CD4-positive, alpha-beta memory T cell (primary cell): ENCODE data around the gene AGFG2. TPM values are rescaled to one million over a fixed set of nuclear protein-coding genes. Genes with fewer than 3 reads are reported as not detected.

ENCODE experiments used
- CTCF ChIA-PET: fragments of 350-600 bp; sonication (Branson Sonifier 250); formaldehyde crosslinking; loops from one replicate; lab custom pipeline; 2021; ENCODE audit warnings: inconsistent platforms; ENCODE audit not compliant: partially characterized antibody; lab: Charles Lee
- POLR2A ChIA-PET: fragments of 350-600 bp; sonication (Branson Sonifier 250); formaldehyde crosslinking; loops from one replicate; lab custom pipeline; 2021; ENCODE audit not compliant: partially characterized antibody; lab: Charles Lee
- DNase-seq, 5 donors: peaks; one replicate each; pipeline versions ENCODE4 v3.0.0 to v3.0.0-alpha.2; 2020 to 2022; ENCODE audit warnings: mixed read lengths in 1 of 5
- H3K27ac ChIP-seq: one replicate; pipeline ENCODE4 v1.7.0; 2013; ENCODE audit warnings: low read depth, low read length
- H3K27me3 ChIP-seq: 2 replicates; pipeline ENCODE4 v1.7.0; 2013; ENCODE audit warnings: mild to moderate bottlenecking, low read length, moderate library complexity; ENCODE audit not compliant: insufficient read depth
- H3K36me3 ChIP-seq: 2 replicates; pipeline ENCODE4 v1.7.0; 2013; ENCODE audit warnings: mild to moderate bottlenecking, low read length, moderate library complexity; ENCODE audit not compliant: insufficient read depth
- H3K4me1 ChIP-seq: 2 replicates; pipeline ENCODE4 v1.7.0; 2013; ENCODE audit warnings: mild to moderate bottlenecking, low read length, moderate library complexity; ENCODE audit not compliant: insufficient read depth
- H3K4me3 ChIP-seq, 2 donors: one replicate each; pipeline ENCODE4 v1.7.0; 2013; ENCODE audit warnings: low read length in 2 of 2, mild to moderate bottlenecking in 1 of 2
- H3K9me3 ChIP-seq, 2 donors: one replicate each; pipeline ENCODE4 v1.7.0; 2013; ENCODE audit warnings: low read length in 2 of 2, control low read depth in 1 of 2; ENCODE audit not compliant: control insufficient read depth in 1 of 2
- H3K27ac Mint-ChIP-seq, 7 donors: one replicate each; pipeline ENCODE4 v1.8.0; 2020 to 2021; ENCODE audit warnings: mixed read lengths in 7 of 7, mild to moderate bottlenecking in 6 of 7, inconsistent platforms in 3 of 7, moderate library complexity in 3 of 7
- H3K27me3 Mint-ChIP-seq, 2 donors: one replicate each; pipeline ENCODE4 v1.8.0; 2020 to 2021; ENCODE audit warnings: mixed read lengths in 2 of 2
- H3K36me3 Mint-ChIP-seq, 2 donors: one replicate each; pipeline ENCODE4 v1.8.0; 2020 to 2021; ENCODE audit warnings: mixed read lengths in 2 of 2, inconsistent platforms in 1 of 2, mild to moderate bottlenecking in 1 of 2
- H3K4me1 Mint-ChIP-seq, 4 donors: one replicate each; pipeline ENCODE4 v1.8.0; 2020 to 2021; ENCODE audit warnings: mixed read lengths in 4 of 4, mild to moderate bottlenecking in 1 of 4
- H3K4me3 Mint-ChIP-seq, 8 donors: one replicate each; pipeline ENCODE4 v1.8.0; 2020 to 2021; ENCODE audit warnings: mixed read lengths in 8 of 8, mild to moderate bottlenecking in 7 of 8, moderate library complexity in 6 of 8, inconsistent platforms in 3 of 8
- H3K9me3 Mint-ChIP-seq, 8 donors: one replicate each; pipeline ENCODE4 v1.8.0; 2020 to 2021; ENCODE audit warnings: mixed read lengths in 8 of 8, mild to moderate bottlenecking in 5 of 8, inconsistent platforms in 3 of 8, moderate library complexity in 1 of 8
- intact Hi-C: fragments of 100-400 bp; cut with micrococcal nuclease; formaldehyde crosslinking; loops from one replicate; pipeline ENCODE4 v1.15.1; 2023
- polyA plus RNA-seq, 2 donors: library from polyadenylated mRNA; unstranded; fragments of 300-500 nt; fragmentation: Illumina TruSeq; gene quantifications; one replicate each; pipeline ENCODE4 v1.2.3, GENCODE V29; 2021
- total RNA-seq, 2 experiments: library from RNA; stranded (reverse); gene quantifications; one replicate each; pipeline ENCODE4 v1.2.3, GENCODE V29; 2021

The AGFG2 gene
- total and polyA plus RNA-seq, 4 experiments from 2014 or later, result 19.7 to 58.3 (median 46.1) TPM

DNA sequence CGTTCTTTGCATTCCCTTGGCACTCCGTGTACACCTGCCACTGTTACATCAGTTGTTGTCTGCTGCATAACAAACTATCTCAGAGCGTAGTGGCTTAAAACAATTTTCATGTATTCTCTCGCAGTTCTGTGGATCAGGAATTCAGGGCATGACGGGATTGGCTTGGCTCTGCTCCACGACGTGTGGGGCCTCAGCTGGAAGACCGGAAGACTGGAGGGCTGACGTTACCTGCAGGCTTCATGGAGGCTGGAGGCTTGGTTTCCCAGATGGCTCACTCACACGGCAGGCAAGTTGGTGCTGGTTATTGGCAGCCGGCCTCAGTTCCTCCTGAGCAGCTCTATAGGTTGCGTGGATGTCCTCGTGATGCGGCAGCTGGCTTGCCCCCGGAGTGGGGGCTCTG lies 29.8 kb upstream of the AGFG2 start:
- Mint-ChIP-seq H3K4me3 (no peak overlapping the region), H3K36me3 (no peaks in the 10 kb centered on the region), H3K27me3 (peaks cover 0 to 2% of the 10 kb centered on the region in 2 donors), H3K27ac (no peak overlapping the region), H3K4me1 (peaks cover 3 to 12% (median 6%) of the 10 kb centered on the region in 4 donors), H3K9me3 (no peaks in the 10 kb centered on the region)
- Histone ChIP-seq H3K27ac (no peak overlapping the region), H3K9me3 (no peaks in the 10 kb centered on the region), H3K4me3 (no peak overlapping the region), H3K4me1 (no peaks in the 10 kb centered on the region), H3K27me3 (no peaks in the 10 kb centered on the region), H3K36me3 (no peaks in the 10 kb centered on the region)
- no peak for DNase-seq
- ChIA-PET CTCF (interaction anchor here (1.0 kb wide), 2 partner anchors 10 to 12 kb away, joined by 3 read pairs; no protein-coding TSS in a partner anchor), POLR2A (interaction anchor here (1.3 kb wide), 1 partner anchor 36 kb away, joined by 3 read pairs; no protein-coding TSS in a partner anchor)
- intact Hi-C loops, result no loop called here

DNA sequence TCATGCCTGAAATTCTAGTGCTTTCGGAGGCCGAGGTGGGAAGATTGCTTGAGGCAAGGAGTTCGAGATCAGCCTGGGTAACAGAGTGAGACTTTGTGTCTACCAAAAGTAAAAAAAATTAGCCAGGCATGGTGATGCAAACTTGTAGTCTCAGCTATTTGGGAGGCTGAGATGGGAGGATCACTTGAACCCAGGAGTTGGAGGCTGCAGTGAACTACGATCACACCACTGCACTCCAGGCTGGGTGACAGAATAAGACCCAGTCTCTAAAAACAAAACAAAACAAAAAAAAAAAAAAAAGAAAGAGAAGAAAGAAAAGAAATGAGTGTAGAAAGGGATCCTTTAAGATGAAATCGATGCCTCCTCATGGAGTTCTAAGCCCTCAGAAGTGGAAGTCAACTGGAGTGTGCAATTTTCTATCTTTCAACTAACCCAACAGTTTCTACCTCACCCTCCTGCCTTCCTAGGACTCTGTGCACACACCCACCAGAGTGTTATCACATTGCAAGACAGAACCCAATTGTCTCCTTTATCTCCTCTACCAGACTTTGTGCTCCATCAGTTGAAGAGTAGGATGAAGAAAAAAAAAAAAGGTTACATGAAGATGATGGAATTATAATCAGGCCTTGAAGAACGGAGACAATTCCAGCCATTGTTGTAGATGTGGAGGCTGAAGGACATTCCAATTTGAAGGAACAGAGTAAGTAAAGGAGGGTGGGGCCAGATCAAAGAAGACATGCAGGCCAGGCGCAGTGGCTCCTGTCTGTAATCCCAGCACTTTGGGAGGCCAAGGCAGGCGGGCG lies 28.4 kb upstream of the AGFG2 start:
- Mint-ChIP-seq H3K4me3 (no peak overlapping the region), H3K4me1 (peaks cover 11 to 20% (median 13%) of the 10 kb centered on the region in 4 donors), H3K27ac (no peak overlapping the region), H3K9me3 (no peaks in the 10 kb centered on the region), H3K36me3 (no peaks in the 10 kb centered on the region), H3K27me3 (peaks cover 0 to 2% of the 10 kb centered on the region in 2 donors)
- Histone ChIP-seq H3K9me3 (no peaks in the 10 kb centered on the region), H3K27ac (no peak overlapping the region), H3K27me3 (no peaks in the 10 kb centered on the region), H3K36me3 (no peaks in the 10 kb centered on the region), H3K4me1 (peaks cover 9% of the 10 kb centered on the region), H3K4me3 (no peak overlapping the region)
- POLR2A ChIA-PET, result interaction anchor here (0.8 kb wide), 1 partner anchor 17 kb away, joined by 3 read pairs; no protein-coding TSS in a partner anchor
- no peak for DNase-seq
- intact Hi-C loops, result no loop called here
- CTCF ChIA-PET, result interaction anchor here (1.4 kb wide), 1 partner anchor 49 kb away, joined by 4 read pairs; no protein-coding TSS in a partner anchor

DNA sequence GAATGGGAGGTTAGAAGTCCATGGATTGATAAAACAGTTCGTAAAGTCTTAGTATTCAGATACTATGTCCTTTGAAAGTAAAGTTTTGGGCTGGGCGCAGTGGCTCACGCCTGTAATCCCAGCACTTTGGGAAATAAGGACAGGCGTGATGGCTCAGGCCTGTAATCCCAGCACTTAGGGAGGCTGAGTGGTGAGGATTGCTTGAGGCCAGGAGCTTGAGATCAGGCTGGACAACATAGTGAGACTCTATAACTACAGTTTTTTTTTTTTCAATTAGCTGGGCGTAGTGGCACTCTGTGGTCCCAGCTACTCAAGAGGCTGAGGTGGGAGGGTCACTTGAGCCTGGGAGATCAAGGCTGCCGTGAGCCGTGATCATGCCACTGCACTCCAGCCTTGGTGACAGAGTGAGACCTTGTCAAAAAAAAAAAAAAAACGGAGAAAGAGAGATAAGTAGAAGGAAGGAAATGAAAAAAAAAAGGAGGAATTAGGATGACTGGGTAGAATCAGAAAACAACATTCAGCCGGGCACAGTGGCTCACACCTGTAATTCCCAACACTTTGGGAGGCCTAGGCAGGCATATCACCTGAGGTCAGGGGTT lies 25.7 kb upstream of the AGFG2 start:
- H3K9me3 Mint-ChIP-seq, result no peaks in the 10 kb centered on the region
- H3K4me3 ChIP-seq, result no peak overlapping the region
- peak overlapping the region in 1 of 7 donors; percentile 12 for H3K27ac Mint-ChIP-seq
- H3K36me3 Mint-ChIP-seq, result no peaks in the 10 kb centered on the region
- POLR2A ChIA-PET, result no interaction called here
- no peaks in the 10 kb centered on the region for H3K9me3 ChIP-seq
- H3K4me3 Mint-ChIP-seq, result no peak overlapping the region
- H3K4me1 ChIP-seq, result peaks cover 30% of the 10 kb centered on the region
- intact Hi-C loops, result no loop called here
- H3K4me1 Mint-ChIP-seq, result peaks cover 20 to 41% (median 29%) of the 10 kb centered on the region in 4 donors
- no peaks in the 10 kb centered on the region for H3K27me3 Mint-ChIP-seq
- no peak for DNase-seq
- no peaks in the 10 kb centered on the region for H3K36me3 ChIP-seq
- CTCF ChIA-PET, result interaction anchor here (0.7 to 1.2 kb wide), 3 partner anchors 31 to 52 kb away, joined by 3 to 7 read pairs (median 4); no protein-coding TSS in a partner anchor
- no peak overlapping the region for H3K27ac ChIP-seq
- H3K27me3 ChIP-seq, result no peaks in the 10 kb centered on the region

DNA sequence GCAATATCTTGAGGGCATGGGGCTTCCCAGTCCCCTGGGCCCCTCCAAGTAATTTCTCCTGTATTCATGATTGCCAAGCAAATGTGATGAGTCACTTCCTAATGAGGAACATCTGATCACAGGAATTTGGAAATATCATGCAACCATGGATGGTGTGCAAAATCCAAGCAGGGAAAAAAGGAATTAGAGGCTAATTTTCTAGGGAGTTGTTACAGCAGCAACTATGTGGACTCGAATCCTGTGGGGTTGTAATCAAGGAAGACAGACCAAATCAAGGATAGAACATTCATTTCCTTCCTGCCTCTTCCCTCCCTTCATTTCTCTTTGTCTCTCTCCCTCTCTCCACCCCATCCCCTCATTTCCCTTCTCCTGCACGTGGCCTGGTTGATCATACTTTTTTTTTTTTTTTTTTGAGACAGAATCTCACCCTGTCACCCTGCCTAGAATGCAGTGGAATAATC lies 23.9 kb upstream of the AGFG2 start:
- H3K4me1 ChIP-seq, result peaks cover 30% of the 10 kb centered on the region
- no peaks in the 10 kb centered on the region for H3K27me3 ChIP-seq
- peaks cover 21 to 44% (median 29%) of the 10 kb centered on the region in 4 donors for H3K4me1 Mint-ChIP-seq
- no peaks in the 10 kb centered on the region for H3K9me3 ChIP-seq
- DNase-seq, result no peak
- no peaks in the 10 kb centered on the region for H3K36me3 ChIP-seq
- H3K27ac Mint-ChIP-seq, result peak overlapping the region in 3 of 7 donors; percentile 40 to 82 (median 71)
- no peak overlapping the region for H3K27ac ChIP-seq
- no peaks in the 10 kb centered on the region for H3K36me3 Mint-ChIP-seq
- no peak overlapping the region for H3K4me3 ChIP-seq
- intact Hi-C loops, result no loop called here
- peak overlapping the region in 4 of 8 donors; percentile 10 to 78 (median 56) for H3K4me3 Mint-ChIP-seq
- ChIA-PET CTCF (interaction anchor here (1.0 to 3.7 kb wide), 5 partner anchors 22 to 49 kb away, joined by 3 to 40 read pairs (median 11); no protein-coding TSS in a partner anchor), POLR2A (interaction anchor here (0.8 to 2.9 kb wide), 9 partner anchors 13 to 71 kb away, joined by 3 to 26 read pairs (median 15); partner anchors contain the start of genes FBXO24, LRCH4 and TSC22D4)
- H3K9me3 Mint-ChIP-seq, result no peaks in the 10 kb centered on the region
- no peaks in the 10 kb centered on the region for H3K27me3 Mint-ChIP-seq

DNA sequence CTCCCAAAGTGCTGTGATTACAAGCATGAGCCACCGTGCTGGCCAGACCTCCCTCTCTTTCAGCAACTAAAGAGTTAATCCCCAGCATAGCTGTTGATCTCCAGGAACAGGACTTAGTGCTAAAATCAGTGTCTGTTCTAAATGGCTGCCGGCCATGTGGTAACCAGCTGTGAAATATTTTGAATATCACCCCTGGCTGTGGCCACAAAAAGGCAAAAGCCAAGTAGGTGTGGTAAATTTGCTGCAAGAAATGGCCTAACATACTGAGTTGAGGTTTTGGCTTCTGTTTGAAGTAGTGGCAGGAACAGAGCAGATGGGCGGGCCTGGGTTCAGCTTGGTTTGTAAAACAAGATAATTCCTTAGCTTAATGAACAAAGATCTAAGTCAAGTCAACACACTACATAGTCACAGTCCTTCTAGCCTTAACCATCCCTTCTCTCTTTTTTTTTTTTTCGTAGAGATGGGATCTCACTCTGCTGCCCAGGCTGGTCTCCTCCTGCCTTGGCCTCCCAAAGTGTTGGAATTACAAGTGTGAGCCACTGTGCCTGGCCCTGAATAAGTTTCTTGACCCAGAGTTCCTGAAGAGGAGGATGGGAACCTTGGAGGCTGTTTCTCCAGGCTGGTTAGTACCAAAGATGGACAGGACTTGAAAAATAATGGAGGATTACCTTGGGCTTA lies 22.7 kb upstream of the AGFG2 start:
- no peaks in the 10 kb centered on the region for H3K36me3 ChIP-seq
- peak overlapping the region in 1 of 2 donors; percentile 33 for H3K4me3 ChIP-seq
- H3K27ac ChIP-seq, result peak overlapping the region; percentile 24
- CTCF ChIA-PET, result interaction anchor here (0.6 to 3.7 kb wide), 16 partner anchors 10 to 71 kb away, joined by 3 to 40 read pairs (median 4); partner anchors contain the start of genes AGFG2 and FBXO24
- Mint-ChIP-seq H3K4me3 (peak overlapping the region; percentile 61 to 83 (median 78)), H3K36me3 (no peaks in the 10 kb centered on the region), H3K27ac (peak overlapping the region; percentile 72 to 89 (median 82)), H3K4me1 (peaks cover 21 to 47% (median 28%) of the 10 kb centered on the region in 4 donors), H3K27me3 (no peaks in the 10 kb centered on the region), H3K9me3 (no peaks in the 10 kb centered on the region)
- POLR2A ChIA-PET, result interaction anchor here (0.5 to 2.9 kb wide), 22 partner anchors 10 to 359 kb away, joined by 3 to 37 read pairs (median 5); partner anchors contain the start of genes AGFG2, FBXO24, LRCH4 and MEPCE
- no peaks in the 10 kb centered on the region for H3K9me3 ChIP-seq
- DNase-seq, result peak; percentile 74 to 82 (median 80)
- peaks cover 30% of the 10 kb centered on the region for H3K4me1 ChIP-seq
- no peaks in the 10 kb centered on the region for H3K27me3 ChIP-seq
- intact Hi-C loops, result loop anchor here (1.0 kb wide), 3 partner anchors 22 to 43 kb away; partner anchors contain the start of gene NYAP1

DNA sequence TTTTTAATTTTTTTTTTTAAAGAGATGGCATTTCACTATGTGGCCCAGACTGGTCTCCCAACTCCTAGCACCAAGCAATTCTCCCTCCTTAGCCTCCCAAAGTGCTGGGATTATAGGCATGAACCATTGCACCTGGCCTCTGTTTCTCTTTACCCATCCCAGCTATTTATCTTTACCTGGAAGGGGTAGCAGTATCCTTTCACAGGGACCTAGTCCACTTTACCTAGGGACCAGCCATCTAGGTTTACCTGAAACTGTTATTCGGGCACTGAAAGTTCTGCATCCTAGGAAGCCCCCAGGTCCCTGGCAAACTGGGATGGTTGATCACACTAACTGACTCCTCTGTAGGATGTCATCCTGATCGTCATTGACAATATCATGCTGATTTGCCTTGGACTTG lies 21.7 kb upstream of the AGFG2 start:
- no peak overlapping the region for H3K27ac ChIP-seq
- Mint-ChIP-seq H3K9me3 (no peaks in the 10 kb centered on the region), H3K27ac (peak overlapping the region in 1 of 7 donors; percentile 37), H3K4me3 (peak overlapping the region in 4 of 8 donors; percentile 14 to 54 (median 44)), H3K36me3 (no peaks in the 10 kb centered on the region), H3K27me3 (no peaks in the 10 kb centered on the region), H3K4me1 (peaks cover 21 to 47% (median 30%) of the 10 kb centered on the region in 4 donors)
- POLR2A ChIA-PET, result interaction anchor here (1.0 to 2.9 kb wide), 10 partner anchors 16 to 88 kb away, joined by 3 to 37 read pairs (median 8); partner anchors contain the start of genes AGFG2, FBXO24, LRCH4 and ZCWPW1
- intact Hi-C loops, result no loop called here
- H3K27me3 ChIP-seq, result no peaks in the 10 kb centered on the region
- H3K4me3 ChIP-seq, result no peak overlapping the region
- H3K4me1 ChIP-seq, result peaks cover 30% of the 10 kb centered on the region
- H3K36me3 ChIP-seq, result no peaks in the 10 kb centered on the region
- H3K9me3 ChIP-seq, result no peaks in the 10 kb centered on the region
- no peak for DNase-seq
- CTCF ChIA-PET, result interaction anchor here (1.1 to 3.7 kb wide), 6 partner anchors 14 to 48 kb away, joined by 3 to 40 read pairs (median 6); no protein-coding TSS in a partner anchor
